A673 (cell line): Measurements from ENCODE around the gene GSTO2. TPM values are rescaled to one million over a fixed set of nuclear protein-coding genes. Genes with fewer than 3 reads are reported as not detected.

Source experiments
- BruUV-seq: library from RNA; stranded (reverse); fragments of 400-500 nt; replicated peaks from 2 replicates; lab custom pipeline; 2021; lab: Mats Ljungman, UMichigan
- CTCF ChIA-PET: fragments of 300-600 bp; sonication (Branson Sonifier 250); formaldehyde crosslinking; loops from one replicate; lab custom pipeline; 2022; ENCODE audit warnings: antibody characterized with exemption; lab: Charles Lee
- POLR2A ChIA-PET: fragments of 300-600 bp; sonication (Branson Sonifier 250); formaldehyde crosslinking; loops from one replicate; lab custom pipeline; 2022; ENCODE audit warnings: antibody characterized with exemption; ENCODE audit not compliant: low non-redundant PET; lab: Charles Lee
- DNase-seq: peaks from one replicate; pipeline ENCODE4 v3.0.0-alpha.2; 2015; ENCODE audit warnings: low spot score
- H3K27ac ChIP-seq: fragments of 200-600 bp; sonication (generic); 2 replicates; pipeline ENCODE4 v1.5.1; 2016; ENCODE audit warnings: mixed run types, low read depth, mild to moderate bottlenecking, mixed read lengths, antibody characterized with exemption, low read length; ENCODE audit not compliant: poor library complexity, severe bottlenecking
- H3K27me3 ChIP-seq: fragments of 200-600 bp; sonication (generic); replicated peaks from 2 replicates; pipeline ENCODE4 v1.6.1; 2017; ENCODE audit warnings: mixed run types, low read depth, mild to moderate bottlenecking, mixed read lengths, antibody characterized with exemption, low read length; ENCODE audit not compliant: insufficient read depth, poor library complexity
- H3K36me3 ChIP-seq: fragments of 200-600 bp; sonication (generic); 2 replicates; pipeline ENCODE4 v1.6.1; 2016; ENCODE audit warnings: mixed run types, mild to moderate bottlenecking, mixed read lengths, antibody characterized with exemption, low read length; ENCODE audit not compliant: insufficient read depth, poor library complexity, severe bottlenecking
- H3K4me1 ChIP-seq: fragments of 200-600 bp; sonication (generic); 2 replicates; pipeline ENCODE4 v1.6.1; 2017; ENCODE audit warnings: mixed run types, mild to moderate bottlenecking, mixed read lengths, antibody characterized with exemption, low read length; ENCODE audit not compliant: insufficient read depth, poor library complexity, severe bottlenecking
- H3K4me3 ChIP-seq: fragments of 200-600 bp; sonication (generic); 2 replicates; pipeline ENCODE4 v1.5.1; 2016; ENCODE audit warnings: low read depth, mixed run types, mild to moderate bottlenecking, mixed read lengths, low read length; ENCODE audit not compliant: poor library complexity, severe bottlenecking
- H3K9me3 ChIP-seq: fragments of 200-600 bp; sonication (generic); 2 replicates; pipeline ENCODE4 v1.6.1; 2016; ENCODE audit warnings: mixed run types, low read depth, mild to moderate bottlenecking, mixed read lengths, antibody characterized with exemption, low read length; ENCODE audit not compliant: poor library complexity, severe bottlenecking
- EZH2 ChIP-seq: fragments of 200-600 bp; sonication (generic); IDR thresholded peaks from 2 replicates; pipeline ENCODE4 v1.6.1; 2017; ENCODE audit warnings: borderline replicate concordance, low read depth, mild to moderate bottlenecking, mixed read lengths, antibody characterized with exemption, low read length; ENCODE audit not compliant: poor library complexity, severe bottlenecking
- intact Hi-C: fragments of 100-400 bp; cut with micrococcal nuclease; formaldehyde crosslinking; loops from one replicate; pipeline ENCODE4 v1.10.0; 2022; ENCODE audit not compliant: unreplicated experiment
- total RNA-seq: library from RNA; stranded (reverse); gene quantifications from 2 replicates; pipeline ENCODE4 v1.2.3, GENCODE V29; 2021
- TF ChIP-seq, protein P1 (sequence below): fragments of 300-800, 200-600 bp; sonication (generic); conservative IDR thresholded peaks from 2 replicates; pipeline ENCODE4 v1.5.1; 2017; ENCODE audit warnings: low read depth, mild to moderate bottlenecking, antibody characterized with exemption, low read length, moderate library complexity, mixed read lengths

The GSTO2 gene
- total RNA-seq, 1 experiment from 2014 or later: 0.26 TPM

DNA sequence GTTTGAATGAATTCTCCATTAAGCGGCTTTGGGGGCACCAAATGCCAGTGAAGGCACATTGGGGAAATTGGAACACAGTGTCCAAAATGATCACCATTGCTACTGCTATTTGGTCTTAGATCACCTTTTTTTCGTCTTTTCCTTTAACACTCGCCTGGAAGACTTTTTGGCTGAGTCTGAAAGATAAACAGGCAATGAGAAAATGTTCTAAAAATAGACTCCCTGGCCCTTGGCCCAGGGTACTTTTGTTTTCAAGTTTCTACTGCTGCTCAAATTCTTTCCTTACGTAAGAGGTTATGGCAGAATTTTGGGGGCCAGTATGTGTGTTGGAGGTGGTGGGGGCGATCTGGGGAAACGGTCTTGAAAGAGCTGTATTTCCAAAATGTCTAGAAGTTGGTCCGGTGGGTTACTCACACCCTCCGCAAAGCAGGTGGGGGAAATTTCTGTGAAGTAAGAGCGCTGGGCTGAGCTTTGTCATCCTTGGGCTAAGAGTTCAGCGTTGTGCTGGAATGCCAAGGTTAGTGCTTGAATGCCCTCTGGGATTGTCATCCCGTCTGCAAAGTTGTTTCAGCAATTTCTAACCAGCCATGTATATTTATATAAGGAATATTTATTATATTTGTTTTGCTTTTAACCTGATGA, 70.6 kb downstream of the GSTO2 start:
- Histone ChIP-seq H3K4me1 (peaks cover 24% of the 10 kb centered on the region), H3K27ac (peak overlapping the region; percentile 99), H3K27me3 (no peaks in the 10 kb centered on the region), H3K9me3 (no peaks in the 10 kb centered on the region), H3K36me3 (no peaks in the 10 kb centered on the region), H3K4me3 (peak overlapping the region; percentile 72)
- POLR2A ChIA-PET: no interaction called here
- no peak for TF ChIP-seq EZH2
- TF ChIP-seq, protein P1, sequence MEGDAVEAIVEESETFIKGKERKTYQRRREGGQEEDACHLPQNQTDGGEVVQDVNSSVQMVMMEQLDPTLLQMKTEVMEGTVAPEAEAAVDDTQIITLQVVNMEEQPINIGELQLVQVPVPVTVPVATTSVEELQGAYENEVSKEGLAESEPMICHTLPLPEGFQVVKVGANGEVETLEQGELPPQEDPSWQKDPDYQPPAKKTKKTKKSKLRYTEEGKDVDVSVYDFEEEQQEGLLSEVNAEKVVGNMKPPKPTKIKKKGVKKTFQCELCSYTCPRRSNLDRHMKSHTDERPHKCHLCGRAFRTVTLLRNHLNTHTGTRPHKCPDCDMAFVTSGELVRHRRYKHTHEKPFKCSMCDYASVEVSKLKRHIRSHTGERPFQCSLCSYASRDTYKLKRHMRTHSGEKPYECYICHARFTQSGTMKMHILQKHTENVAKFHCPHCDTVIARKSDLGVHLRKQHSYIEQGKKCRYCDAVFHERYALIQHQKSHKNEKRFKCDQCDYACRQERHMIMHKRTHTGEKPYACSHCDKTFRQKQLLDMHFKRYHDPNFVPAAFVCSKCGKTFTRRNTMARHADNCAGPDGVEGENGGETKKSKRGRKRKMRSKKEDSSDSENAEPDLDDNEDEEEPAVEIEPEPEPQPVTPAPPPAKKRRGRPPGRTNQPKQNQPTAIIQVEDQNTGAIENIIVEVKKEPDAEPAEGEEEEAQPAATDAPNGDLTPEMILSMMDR: no peak
- DNase-seq: no peak
- intact Hi-C loops: no loop called here
- CTCF ChIA-PET: interaction anchor here (0.7 to 1.4 kb wide), 2 partner anchors 14 to 49 kb away, joined by 5 to 7 read pairs; partner anchors contain the start of gene CFAP58
- no TSS peak for BruUV-seq

DNA sequence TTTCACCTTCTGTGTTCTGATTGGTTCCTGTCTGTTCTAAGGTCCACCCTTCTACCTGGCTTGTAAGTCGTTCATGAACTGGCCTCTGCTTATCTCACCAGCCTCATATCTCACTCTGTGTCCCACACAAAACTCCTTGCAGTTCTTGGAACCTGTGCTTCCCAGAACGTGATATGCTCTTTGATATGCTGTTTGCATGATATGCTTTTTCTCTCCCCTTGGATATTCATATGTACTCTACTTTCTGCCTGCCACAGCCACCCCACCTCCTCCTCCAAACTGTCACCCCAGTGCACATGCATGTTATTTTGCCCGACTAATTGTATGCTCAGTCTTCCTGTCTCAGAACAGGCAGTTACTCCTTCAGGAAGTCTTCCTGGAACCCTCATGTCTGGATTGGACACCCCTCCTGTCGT, 71.1 kb downstream of the GSTO2 start:
- Histone ChIP-seq H3K27ac (peak overlapping the region; percentile 15), H3K9me3 (no peaks in the 10 kb centered on the region), H3K4me1 (peaks cover 24% of the 10 kb centered on the region), H3K27me3 (no peaks in the 10 kb centered on the region), H3K36me3 (no peaks in the 10 kb centered on the region), H3K4me3 (no peak overlapping the region)
- intact Hi-C loops: no loop called here
- DNase-seq: no peak
- ChIA-PET CTCF (no interaction called here), POLR2A (no interaction called here)
- no TSS peak for BruUV-seq
- TF ChIP-seq EZH2: no peak
- TF ChIP-seq, protein P1: no peak

DNA sequence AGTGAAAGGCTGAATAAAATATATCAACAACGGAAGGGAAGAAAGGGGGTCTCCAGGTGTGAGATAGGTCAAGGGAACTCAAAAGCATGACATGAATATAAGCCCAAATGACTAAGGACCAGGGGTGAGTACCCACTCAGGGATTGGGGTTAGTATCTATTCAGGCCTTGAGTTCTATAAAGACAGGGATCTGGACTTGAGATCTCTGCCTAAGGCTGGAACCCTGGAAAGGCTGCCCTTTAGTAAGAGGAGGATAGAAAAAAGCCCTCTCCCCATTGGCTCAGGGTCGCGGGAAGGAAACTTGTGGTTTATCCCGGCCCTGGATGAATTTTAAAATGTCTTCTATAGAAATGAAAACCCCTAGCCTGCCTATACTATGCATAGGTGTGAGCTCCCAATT, 71.7 kb downstream of the GSTO2 start:
- intact Hi-C loops: no loop called here
- ChIA-PET CTCF (no interaction called here), POLR2A (no interaction called here)
- DNase-seq: no peak
- no peaks in the 10 kb centered on the region for H3K36me3 ChIP-seq
- peak overlapping the region; percentile 15 for H3K27ac ChIP-seq
- peaks cover 20% of the 10 kb centered on the region for H3K4me1 ChIP-seq
- no peaks in the 10 kb centered on the region for H3K27me3 ChIP-seq
- H3K4me3 ChIP-seq: no peak overlapping the region
- H3K9me3 ChIP-seq: no peaks in the 10 kb centered on the region
- BruUV-seq: no TSS peak
- no peak for TF ChIP-seq EZH2
- TF ChIP-seq, protein P1: no peak
